Stimulated activated CD4-positive, alpha-beta T cell treated with anti-CD3 and anti-CD28 coated beads, Interleukin-15, amount 100 ng/mL, for 48 hours (primary cell): ENCODE results near the gene ZNF862.
"Not testable (repeated sequence)": the region's sequence is repeated elsewhere in the genome, so short reads cannot be mapped to it uniquely, and the experiment has no call there.

Source experiments
- DNase-seq, 2 donors: peaks; one replicate each; pipeline ENCODE4 v3.0.0-alpha.2; 2020; ENCODE audit warnings: low read depth in 2 of 2

ZNF862 gene

DNA sequence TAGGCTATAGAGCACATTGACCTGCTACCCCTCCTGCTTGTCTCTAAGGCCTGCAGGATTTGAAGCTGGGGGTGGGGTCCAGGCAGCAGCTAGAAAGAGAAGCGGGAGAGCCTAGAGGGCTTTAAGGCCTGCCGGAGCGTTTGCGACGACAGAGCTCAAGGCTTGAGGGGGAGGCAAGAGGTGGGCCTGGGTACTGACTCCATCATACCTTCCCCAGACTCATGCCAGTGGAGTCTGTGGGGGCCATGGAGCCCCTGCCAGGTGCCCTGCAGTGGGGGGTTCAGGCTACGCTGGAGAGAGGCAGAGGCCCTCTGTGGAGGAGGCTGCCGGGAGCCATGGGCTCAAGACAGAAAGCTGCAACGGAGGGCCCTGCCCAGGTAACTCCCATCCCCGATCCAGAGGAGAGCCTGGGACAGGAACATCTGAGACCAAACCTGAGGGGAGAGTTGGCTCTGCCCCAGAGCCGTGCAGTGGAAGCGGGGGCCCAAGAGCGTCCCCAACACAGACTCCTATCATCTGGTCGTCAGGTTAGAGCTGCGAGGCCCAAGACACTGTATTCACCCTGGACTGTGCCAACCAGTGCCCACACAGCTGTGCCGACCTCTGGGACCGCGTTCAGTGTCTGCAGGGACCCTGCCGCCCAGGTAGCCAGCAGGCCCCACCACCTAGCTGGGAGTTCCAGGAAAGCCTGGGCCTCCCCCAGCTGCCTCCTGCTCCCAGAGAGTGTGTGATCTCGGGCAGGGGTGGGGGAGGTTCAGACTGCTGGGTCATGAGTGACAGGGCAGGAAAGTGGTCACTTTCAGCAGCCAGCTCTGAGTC lies 13.2 kb upstream of the ZNF862 start:
- no peak for DNase-seq

DNA sequence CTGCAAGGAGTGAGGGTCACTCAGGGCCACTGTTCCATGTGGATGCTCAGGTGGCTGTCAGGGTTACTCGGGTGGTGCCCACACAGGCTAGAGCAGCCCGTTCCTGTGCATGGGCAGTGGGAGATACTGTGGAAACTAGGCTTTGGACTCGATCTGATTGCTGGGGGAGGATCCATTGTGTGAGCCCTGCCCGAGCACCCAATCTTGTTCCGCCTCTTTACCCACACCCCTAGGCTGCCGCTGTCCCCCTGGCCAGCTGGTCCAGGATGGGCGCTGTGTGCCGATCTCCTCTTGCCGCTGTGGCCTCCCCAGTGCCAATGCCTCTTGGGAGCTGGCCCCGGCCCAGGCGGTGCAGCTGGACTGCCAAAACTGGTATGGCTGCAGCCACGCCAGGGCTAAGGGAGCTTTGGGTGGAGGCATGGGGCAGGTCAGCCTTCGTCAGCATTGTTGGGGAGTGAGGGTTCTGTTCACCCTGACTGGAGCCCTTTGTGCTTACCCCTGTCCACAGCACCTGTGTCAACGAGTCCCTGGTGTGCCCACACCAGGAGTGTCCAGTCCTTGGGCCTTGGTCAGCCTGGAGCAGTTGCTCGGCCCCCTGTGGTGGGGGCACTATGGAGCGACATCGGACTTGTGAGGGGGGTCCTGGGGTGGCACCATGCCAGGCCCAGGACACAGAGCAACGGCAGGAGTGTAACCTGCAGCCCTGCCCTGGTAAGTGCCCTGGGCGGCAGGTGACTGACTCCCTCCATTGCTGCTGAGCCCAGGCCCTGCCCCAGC lies 12.4 kb upstream of the ZNF862 start:
- DNase-seq = no peak

DNA sequence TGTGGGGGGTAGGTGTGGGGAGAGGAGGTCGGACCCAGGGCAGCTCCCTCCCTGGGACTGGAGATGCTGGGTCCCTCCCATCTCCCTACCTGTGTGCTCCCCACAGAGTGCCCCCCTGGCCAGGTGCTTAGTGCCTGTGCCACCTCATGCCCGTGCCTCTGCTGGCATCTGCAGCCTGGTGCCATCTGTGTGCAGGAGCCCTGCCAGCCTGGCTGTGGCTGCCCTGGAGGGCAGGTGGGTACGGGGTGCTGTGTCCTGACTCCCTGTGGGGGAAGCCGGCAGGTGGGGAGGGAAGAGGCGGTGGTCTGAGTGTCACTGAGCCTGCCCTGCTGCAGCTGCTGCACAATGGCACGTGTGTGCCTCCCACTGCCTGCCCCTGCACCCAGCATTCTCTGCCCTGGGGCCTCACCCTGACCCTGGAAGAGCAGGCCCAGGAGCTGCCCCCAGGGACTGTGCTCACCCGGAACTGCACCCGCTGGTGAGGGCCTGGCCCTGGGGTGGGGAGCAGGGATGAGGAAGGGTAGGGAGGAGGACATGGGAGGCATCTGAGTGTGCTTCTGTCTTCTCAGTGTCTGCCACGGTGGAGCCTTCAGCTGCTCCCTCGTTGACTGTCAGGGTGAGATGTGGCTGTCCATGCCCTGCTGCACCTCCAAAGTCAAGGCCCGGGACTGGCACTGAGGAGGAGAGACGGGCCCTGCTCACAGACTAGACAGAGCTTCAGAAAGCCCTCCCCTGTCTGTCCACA lies 11.7 kb upstream of the ZNF862 start:
- no peak for DNase-seq

- DNase-seq = no peak
Observed at GRCh38 chr7:149827089-149827981, 10.8 kb upstream of the ZNF862 start.

DNA sequence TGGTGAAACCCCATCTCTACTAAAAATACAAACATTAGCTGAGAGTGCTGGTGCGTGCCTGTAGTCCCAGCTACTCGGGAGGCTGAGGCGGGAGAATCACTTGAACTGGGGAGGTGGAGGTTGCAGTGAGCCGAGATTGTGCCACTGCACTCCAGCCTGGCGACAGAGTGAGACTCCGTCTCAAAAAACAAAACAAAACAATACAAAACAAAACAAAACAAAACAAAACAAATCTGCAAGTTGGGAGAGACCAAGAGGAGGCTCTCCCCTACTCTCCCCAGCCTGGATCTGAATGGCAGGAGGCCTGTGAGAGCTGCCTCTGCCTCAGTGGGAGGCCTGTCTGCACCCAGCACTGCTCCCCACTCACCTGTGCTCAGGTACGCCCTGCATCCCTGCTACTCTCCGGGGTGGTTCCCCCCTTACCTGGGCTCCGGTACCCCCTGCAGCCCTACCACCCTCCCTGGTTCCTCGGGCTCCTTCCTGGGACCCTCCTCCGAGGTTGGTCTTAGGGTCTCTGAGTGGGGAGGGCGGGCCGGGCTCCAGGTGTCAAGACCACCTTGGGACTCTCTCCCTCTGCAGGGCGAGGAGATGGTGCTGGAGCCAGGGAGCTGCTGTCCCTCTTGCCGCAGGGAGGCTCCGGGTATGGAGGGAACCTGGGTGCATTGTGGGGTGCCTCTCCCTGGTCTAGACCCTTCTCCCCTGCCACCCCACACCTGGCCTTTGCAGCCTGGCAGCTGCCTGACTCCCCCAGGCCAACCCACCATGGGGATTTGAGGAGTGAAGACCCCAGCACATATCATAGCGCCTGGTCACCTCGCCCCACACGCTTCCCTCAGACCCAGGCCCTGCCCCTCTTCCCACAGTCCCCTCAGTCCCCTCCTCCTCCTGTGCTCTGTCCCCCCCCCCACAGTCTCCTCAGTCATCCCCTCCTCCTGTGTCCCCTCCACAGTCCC lies 9.5 kb upstream of the ZNF862 start:
- DNase-seq = no peak

- not testable (repeated sequence) for DNase-seq
Observed at GRCh38 chr7:149830527-149830926, 7.6 kb upstream of the ZNF862 start.

DNA sequence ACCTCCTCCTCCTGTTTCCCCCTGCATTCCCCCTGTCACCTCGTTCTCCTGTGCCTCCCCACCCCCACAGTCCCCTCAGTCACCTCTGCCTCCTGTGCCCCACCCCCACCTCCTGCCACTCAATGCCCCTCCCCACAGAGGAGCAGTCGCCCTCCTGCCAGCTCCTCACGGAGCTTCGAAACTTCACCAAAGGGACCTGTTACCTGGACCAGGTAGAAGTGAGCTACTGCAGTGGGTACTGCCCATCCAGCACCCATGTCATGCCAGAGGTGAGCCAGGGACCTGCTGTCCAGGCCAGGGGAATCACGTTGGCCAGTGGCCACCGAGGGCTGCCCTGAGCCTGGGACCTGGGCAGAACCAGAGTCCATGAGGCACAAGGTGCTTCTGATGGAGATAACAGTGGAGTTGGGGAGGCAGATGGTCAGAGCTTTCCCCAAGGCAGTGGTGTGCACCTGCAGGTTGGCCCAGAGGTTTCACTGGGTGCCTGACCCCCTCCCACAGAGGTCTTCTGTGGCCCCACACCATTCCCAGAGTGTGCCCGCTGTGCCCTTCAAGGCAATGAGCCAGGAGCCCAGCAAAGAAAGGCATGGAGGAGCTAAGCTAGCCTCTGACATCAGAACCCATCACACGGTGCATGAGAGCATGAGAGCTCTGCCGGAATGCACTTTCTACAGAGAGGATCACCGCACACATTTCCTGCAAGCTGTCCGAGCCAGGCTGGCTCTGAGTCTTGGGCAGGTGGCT lies 7.0 kb upstream of the ZNF862 start:
- DNase-seq = no peak

GRCh38 chr7:149831741-149832219 lies 6.4 kb upstream of the ZNF862 start:
- no peak for DNase-seq

- DNase-seq = no peak
Observed at GRCh38 chr7:149832332-149833041, 5.7 kb upstream of the ZNF862 start.

DNA sequence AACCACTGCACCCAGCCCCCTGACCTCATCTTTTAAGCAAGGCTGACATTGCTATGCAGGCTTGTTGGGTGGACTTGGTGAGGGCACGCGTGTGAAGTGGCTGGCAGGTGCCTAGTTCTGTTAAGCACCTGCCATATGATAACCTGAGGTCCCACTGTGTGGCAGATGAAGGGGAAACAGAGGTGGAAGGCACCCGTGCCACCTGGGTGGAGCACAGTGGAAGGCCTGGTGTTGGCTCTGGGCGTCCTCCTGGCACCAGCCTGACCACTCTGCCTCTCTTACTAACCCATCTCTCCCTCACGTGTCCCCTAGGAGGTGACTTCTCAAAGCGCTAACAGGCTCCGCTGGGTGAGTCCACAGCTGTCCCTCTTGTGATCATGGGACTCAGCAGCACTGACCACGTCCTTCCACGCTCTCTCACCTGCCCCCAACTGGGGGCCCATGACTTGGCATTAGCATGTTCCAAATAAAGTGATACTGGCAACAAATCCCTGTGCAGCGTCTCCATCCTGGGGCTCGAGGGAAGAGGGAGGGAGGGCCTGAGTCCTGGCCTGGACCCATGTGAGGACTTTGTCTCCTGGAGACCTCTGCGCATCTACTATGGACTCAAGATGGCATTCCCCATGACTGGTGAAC lies 4.6 kb upstream of the ZNF862 start:
- no peak for DNase-seq

- no peak for DNase-seq
Observed at GRCh38 chr7:149834601-149835000, 3.6 kb upstream of the ZNF862 start.

- DNase-seq = no peak
Observed at GRCh38 chr7:149836434-149836833, 1.7 kb upstream of the ZNF862 start.

- DNase-seq = no peak
Observed at GRCh38 chr7:149837564-149838223, 481 bp upstream of the ZNF862 start.

- DNase-seq = no peak
Observed at GRCh38 chr7:149838992-149839408, 825 bp downstream of the ZNF862 start.

DNA sequence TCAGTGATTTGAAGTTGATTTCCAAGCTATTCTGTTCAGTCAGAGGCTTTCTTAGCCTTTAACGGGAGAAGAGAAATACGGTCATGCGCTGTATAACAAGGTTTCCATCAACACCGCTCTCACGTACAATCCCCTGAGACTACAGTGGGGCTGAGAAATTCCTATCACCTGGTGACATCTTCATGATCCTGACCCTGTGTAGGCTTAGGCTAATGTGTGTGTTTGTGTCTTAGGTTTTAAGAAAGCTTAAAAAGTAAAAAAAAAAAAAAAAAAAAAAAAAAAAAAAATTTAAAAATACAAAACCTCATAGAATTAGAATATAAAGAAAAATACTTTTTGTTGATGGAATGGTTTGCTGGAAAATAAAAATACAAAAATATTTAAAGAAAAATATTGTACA lies 1.8 kb downstream of the ZNF862 start:
- DNase-seq = no peak

DNA sequence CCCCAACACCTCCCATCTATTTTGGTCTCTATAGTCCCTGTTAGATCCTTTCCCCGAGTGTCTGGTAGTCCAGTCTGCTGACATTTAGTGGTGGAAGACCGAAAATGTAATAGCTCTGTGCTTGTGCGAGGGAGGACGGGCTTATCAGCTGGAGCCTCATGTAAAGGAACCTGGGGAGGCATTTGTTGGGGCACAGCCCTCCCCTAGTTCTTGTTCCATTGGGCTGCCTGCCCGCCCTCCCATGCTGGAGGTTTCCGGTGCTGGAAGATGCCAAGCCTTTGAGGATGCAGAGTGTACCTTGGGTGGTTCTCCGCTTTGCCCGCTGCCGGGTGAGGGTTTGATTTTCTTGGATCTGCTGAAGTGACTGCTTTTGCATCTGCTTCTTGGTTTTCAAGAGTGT lies 5.4 kb downstream of the ZNF862 start:
- DNase-seq = no peak

- no peak for DNase-seq
Observed at GRCh38 chr7:149844445-149844844, 6.3 kb downstream of the ZNF862 start.
